Medulla oblongata (tissue), 1 donor: ENCODE measurements around the gene PACS1.
"Not testable (repeated sequence)": the region's sequence is repeated elsewhere in the genome, so short reads cannot be mapped to it uniquely, and the experiment has no call there.

Experiments
- DNase-seq: peaks from one replicate; pipeline ENCODE4 v3.0.0-alpha.2; 2015; ENCODE audit errors: extremely low spot score

PACS1 gene

DNA sequence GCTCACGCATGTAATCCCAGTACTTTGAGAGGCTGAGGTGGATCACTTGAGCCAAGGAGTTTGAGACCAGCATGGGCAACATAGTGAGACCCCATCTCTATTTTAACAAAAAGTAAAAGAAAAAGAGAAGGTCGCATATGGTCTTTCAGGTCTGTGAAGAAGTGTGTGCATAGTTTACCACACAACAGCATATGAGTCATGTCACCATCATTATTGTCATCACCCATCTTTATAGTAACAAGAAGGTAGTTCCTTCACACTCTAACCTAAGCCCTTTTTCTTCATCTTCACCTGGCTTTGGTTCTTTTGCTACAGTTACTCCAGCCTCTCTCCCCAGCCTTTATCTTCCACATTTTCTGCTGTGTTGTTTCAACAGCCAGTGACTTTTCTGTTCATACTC is 39.2 kb downstream of the PACS1 start:
- no peak for DNase-seq

DNA sequence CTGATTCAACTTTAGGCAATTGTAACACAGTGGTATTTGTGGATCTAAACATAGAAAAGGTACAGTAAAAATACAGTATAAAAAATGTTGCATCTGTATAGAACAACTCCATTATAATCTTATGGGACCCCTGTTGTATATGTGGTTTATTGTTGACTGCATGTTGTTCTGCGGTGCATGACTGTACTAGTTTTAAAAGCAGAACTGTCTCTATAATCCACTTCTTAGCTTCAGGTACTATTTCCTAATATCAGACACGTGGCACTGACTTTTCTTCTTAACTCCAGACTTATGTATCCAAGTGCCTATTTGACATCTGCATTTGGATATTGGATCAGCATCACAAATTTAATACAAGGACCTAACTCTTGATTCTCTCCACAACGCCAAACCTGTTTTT is 41.1 kb downstream of the PACS1 start:
- DNase-seq, result no peak

DNA sequence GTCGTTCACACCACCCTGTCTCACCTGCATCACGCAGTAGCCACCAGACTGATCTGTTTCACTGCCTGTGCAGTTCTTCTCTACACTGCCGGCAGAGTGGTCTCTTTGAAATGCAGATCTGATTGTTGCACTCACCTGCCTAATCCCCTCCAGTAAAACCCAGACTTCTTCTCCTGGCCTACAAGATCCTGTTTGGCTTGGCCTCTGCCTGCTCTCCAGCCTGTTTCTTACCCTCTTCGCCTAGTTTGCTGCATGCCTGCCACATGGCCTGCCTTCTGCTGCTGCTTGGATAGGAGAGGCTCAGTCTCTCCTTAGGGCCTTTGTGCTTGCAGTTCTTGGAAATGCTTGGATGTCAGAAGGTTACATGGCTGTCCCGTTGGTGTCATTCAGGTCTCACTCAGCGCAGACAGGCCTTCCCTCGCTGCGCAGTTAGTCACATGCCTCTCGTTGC is 42.0 kb downstream of the PACS1 start:
- no peak for DNase-seq

DNA sequence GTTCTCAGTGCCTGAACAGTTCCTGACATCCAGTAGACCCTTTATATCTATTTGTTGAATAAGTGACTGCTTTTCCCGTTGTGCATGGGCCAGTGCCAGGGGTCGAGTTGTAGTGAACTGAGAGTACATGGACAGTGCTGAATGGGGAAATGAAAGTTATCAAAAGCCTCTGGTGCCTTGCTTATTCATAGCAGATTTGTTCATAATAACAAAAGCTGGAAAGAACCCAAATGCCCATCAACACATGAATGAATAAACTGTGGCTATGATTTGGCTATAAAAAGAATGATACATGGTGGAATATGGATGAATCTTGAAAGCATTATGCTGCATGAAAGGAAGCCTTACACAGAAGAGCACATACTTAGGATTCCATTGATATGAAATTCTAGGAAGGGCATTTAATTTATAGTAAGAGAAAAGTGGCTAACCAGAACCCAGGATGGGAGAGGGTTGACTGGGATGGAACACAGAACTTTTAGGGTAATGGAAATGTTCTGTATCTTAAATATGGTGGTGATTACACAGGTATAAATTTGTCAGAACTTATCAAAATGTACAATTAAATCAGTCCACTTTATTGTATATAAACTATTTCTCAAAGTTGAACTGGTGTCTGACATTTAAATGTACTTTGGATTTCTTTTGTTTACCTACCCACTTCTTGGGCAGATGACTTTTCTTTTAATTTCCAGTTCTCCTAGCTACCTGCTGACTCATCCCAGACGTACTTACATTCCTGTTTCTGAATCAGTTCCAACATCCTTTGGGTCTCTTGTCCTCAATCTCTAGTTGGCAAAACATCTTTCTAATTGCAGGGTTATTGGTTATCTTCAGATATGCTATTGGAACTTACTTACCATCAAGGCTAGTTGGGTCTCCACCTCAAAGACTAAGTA is 42.8 kb downstream of the PACS1 start:
- peak; percentile 27 for DNase-seq

DNA sequence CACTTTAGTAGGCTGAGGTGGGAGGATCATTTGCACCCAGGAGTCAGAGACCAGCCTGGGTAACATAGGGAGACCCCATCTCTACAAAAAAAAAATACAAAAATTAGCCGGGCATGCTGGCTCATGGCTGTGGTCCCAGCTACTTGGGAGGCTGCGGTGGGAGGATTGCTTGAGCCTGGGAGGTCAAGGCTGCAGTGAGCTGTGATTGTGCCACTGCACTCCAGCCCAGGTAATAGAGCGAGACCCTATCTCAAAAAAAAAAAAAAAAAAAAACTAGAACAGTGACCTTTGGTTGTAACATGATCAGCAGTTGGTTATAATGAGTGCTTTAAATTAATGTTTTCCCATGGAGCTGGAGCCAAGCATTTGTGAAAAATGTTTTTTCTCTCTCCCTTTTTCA is 44.9 kb downstream of the PACS1 start:
- DNase-seq, result not testable (repeated sequence)

DNA sequence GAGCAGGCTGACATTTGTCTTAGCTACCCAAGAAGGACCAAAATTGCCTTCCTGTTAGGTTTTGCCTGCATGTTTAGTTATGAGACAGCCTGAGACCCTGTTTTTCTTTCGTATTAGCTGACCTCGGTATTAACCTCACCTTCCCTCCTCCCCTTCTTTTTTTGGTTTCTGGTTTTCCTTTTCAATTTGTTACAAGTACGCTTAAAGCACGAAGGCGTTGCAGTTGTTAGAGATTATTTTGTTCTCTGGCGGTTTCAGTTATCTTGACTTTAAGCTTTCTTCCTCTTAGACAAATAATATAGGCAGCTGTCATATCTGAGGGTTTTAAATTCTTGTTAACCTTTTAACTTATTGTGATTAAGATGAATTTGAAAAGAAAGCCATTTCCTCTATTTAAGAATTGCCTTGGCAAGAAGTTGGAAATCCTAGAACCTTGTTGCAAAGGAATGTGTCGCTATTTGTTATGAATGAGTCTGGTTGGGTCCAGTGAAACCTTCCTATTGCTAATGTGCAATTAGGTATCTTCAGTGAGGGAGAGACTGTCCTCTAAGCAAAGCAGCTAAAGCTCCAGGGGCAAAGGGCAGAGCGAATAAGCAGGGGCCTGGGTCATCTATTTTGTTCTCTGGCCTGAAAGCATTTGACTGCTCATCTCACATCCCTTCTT is 45.7 kb downstream of the PACS1 start:
- DNase-seq, result no peak

DNA sequence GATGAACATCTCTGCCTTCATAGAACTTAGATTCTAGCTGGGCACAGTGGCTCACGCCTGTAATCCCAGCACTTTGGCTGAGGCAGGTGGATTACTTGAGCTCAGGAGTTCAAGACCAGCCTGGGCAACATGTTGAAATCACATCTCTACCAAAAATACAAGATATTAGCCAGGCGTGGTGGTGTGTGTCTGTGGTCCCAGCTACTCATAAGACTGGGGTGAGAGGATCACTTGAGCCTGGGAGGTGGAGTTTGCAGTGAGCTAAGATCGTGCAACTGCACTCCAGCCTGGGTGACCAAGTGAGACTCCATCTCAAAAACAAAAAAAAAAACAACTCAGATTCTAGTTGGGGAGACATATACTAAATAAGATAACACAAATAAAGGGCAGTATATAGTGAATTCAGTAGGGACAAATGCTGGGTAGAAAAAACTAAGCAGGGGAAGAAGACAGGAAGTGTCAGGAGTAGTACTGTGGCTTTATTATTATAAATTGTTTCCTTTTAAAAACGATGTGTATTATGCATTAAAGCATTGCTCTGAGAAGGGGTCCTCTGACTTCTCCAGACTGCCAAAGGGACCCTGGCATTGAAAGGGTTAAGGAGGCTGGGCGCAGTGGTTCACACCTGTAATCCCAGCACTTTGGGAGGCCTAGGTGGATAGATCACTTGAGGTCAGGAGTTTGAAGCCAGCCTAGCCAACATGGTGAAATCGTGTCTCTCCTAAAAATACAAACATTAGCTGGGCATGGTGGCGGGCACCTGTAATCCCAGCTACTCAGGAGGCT is 46.7 kb downstream of the PACS1 start:
- DNase-seq, result no peak

DNA sequence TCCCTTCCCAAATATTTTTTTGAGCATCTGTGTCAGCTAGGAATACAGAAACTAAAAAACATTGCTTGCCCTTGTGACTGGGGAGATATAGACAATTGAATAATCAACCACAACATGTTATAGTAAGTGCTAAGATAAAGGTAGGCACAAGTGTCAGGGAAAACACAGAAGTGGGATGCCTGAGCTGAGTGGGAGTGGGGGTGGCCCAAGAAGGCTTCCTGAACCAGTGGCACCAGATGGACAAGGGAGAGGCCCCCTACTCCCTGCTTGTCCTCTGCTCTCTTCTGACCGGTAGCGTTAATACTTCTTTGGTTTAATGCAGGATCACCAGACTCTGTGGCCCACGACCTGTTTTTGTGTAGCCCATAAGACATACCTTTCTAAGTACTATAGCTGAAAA is 48.8 kb downstream of the PACS1 start:
- DNase-seq, result no peak

DNA sequence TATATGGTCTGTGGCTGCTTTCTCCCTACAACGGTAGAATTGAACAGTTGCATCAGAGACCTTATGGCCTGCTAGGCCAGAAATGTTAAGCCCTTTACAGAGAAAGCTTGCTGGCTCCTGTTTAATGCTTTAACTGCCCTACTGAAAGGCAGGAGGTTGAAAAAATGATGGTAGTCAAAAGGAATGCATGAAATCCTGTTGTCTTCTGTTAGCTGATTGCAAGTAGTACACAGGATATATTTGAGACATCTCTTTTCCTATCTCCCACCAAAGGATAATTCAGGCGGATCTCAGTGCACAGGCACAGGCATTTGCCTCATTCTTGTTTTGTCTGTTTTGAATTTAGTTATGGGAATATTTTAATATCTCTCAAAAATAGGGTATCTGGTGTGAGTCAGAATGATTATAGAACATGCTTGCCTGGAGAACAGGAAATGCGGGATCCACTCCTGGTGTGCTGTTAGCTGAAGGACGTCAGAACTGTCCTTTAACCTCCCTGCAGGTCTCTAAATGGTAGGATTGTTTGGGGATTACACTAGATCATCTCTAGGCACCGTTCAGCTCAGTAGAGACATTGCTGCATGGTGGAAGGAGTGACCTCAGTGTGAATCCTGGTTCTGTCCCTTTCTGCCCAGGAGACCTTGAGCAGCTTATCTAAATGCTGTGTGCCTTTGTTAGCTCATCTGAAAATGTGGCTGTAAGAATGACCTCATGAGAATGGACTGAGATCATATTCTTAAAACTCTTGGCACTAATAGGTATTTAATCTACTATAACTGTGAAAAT is 49.5 kb downstream of the PACS1 start:
- DNase-seq, result no peak

DNA sequence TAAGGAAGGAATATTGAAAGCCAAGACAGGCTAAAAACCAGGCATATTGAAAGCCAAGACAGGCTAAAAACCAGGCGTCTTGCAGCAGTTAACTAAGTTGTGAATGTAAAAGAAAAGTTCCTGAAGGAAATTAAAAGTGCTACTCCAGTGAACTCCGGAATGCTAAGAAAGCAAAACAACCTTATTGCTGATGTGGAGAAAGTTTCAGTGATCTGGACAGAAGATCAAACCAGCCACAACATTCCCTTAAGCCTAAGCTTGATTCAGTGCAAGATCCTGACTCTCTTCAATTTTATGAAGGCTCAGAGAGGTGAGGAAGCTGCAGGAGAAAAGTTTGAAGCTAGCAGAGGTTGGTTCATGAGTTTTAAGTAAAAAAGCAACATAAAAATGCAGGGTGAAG is 51.4 kb downstream of the PACS1 start:
- no peak for DNase-seq

DNA sequence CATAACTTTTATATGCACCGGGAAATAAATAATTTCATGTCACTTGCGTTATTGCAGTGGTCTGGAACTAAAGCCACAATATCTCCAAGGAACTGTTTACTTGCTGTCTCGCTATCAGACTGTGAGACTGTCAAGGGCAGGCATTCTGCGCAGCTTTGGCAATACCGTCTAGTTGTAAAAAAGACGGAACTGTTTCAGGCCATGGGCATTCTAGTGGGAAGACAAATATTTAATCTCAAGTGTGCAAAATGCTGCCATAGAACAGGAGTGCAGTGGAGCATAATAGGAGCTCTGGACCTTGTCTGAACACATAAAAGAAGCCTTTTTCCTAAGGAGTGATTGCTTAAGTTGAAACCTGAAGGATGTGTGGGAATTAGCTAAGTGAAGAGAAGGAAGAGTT is 53.8 kb downstream of the PACS1 start:
- no peak for DNase-seq

DNA sequence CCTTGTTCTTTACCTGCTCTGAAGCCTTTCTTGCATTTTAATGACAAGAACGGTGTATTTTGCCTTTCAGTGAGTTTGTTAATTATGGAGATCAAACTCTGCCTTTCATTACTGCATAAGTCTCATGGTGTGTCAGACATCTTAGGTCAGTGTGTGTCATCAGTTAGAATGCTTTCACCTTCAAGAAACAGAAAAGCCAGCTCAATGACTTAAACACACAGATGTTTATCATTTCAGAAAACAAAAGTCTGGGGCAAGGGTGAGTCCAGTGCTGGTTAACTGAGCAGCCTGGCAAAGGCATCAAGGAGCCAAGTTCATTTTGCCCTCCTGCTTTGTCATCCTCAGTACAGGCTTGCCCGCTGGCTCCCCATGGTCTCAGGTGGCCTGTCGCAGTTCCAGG is 54.5 kb downstream of the PACS1 start:
- DNase-seq, result no peak

DNA sequence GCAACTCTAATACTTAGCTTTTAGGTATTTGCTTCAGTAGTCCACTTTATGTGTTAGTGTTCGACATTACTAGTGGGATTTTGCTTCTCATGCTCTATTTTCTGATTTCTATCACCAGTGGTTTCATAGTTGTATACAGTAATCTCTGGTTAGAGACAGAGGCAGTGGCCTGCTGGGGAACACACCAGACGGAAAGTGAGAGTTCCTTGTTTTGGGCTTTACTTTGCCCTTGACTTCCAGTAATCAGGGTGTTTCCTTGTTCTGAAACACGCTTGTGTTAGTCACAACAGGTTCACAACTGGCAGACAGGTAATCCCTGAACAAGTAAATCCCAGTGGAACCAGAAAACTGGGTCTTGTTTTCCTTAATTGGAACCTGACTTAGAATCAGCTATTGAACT is 56.0 kb downstream of the PACS1 start:
- DNase-seq, result peak; percentile 44

DNA sequence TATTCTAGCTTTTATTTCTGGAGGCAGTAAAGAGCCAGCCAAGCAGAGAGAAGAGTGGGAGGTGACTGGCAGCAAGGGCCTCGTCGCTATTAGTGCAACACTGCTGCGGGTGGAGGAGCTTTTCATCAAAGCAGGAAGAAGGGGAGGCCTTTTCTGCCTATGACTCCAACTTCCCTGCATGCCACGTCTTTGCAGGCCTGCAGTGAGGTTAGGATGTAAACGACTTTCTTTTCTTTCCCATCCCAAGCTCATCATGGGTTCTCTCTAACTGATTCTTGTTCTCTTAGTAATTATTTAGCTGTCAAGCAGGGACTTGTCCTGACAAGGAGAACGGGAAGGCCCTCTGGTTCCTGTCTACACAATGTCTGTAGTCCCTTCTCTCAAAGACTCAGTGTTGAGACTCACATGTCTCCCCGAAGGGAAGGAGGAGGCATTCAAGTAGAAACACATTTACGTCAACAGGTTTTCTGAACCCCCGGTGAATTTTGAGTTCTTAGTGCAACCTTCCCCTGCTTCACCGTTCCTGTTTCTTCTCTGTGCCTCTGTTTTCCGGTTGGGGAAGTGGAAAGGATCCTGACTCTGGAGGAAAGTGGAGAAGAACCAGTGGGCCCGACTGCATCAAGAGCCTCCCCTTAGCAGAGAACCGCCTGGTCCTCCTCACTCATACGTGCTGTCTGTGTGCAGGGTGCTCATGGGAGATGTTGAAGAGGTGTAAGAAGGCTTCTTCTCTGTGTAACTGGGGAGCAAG is 56.9 kb downstream of the PACS1 start:
- peak; percentile 76 for DNase-seq

DNA sequence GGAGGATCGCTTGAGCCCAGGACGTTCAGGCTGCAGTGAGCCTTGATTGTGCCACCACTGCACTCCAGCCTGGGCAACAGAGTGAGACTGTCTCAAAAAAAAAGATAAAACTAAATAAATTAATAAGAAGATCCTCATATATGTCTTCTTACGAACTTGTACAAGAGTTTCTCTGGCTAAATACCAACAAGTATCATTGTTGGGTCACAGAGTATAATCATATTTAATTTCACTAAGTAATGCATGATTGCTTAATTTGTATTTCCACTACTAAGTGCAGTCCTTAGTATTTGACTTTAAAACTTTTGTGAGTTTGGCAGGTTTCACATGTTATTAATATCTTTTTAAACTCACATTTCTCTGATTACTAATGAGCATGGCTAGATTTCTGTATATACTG is 60.9 kb downstream of the PACS1 start:
- DNase-seq, result no peak

DNA sequence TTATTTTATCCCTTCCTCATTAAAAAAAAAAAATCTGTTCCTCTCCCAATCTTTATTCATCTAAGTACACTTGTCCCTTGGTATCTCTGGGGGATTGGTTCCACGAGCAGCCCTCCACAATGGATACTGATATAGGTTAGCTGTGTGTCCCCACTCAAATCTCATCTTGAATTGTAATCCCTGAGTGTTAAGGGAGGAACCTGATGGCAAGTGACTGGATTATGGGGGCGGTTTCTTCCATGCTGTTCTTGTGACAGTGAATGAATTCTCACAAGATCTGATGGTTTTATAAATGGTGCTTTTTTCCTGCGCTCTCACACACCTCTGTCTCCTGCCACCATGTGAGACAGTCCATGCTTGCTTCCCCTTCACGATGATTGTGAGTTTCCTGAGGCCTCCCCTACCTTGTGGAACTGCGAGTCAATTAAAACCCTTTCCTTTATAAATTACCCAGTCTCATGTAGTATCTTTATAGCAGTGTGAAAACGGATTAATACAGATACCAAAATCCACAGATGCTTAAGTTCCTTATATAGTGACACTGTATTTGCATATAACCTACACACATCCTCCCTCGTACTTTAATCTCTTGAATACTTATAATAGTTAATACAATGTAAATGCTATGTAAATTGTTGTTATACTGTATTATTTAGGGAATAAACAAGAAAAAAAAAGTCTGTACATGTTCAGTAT is 62.0 kb downstream of the PACS1 start:
- DNase-seq, result no peak

DNA sequence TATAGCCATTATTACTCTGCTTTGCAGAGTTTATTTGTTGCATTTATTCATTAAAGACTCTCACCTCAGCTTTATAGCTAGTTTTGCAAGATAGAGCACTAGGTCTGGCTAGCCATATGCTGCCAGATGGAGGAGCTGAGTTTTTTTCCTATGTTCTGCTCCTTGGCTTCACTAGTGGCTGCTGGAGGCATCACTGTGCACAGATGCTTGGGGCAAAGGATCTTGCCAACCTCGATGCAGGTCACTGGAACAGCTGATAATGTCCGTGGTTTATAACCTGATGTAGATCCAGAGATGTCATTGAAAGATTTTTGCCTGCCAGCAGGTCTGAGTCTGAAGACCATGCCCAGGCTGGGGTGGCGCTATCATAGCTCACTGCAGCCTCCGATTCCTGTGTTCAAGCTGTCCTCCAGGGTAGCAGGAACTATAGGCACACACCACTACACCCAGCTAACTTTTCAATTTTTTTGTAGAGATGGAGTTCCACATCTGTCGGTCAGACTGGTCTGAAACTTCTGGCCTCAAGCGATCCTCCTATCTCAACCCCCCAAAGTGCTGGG is 63.2 kb downstream of the PACS1 start:
- DNase-seq, result no peak

DNA sequence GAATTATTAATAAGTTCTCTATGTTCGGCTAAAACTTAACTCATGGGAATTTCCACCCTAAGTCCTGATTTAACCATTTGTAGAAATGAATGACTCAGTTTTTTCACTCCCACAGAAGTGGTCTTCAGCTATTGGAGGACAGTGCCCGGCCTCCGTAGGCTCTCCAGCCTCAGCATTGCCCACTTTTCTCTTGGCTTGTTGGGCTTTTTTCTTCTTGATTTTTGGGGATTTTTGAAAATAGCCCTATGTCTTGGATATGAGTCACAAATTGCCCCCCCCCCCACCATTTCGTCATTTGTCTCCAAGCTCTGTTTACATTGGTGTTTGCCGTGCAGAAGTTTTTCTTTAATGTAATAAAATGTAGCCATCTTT is 66.7 kb downstream of the PACS1 start:
- no peak for DNase-seq

DNA sequence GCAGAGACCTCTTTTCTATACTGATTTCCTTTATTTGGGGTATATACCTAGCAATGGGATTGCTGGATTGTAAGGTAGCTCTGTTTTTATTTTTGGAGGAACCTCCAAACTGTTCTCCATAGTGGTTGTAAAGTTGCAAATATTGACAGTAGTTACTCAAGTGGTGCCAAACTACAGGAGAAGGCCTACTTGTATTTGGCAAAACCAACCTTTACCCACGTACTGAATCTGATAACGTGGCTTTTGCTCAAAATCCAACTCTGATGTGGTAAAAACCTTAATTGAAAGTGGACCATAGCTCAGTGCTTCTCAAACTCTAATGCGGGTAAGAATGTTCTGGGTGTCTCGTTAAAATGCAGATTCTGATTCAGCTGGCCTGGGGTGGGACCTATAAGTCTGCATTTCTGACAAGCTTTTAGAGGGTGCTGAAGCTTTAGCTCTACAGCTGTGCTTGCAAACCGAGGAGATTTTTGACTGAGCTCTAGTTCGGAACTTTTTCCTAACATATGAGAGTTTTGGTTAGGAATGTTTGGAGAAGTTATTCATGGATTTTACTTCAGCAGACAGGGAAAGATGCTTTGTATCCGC is 69.8 kb downstream of the PACS1 start:
- no peak for DNase-seq
